ENCODE results near the gene ATP13A4. TPM values are rescaled to one million over a fixed set of nuclear protein-coding genes. Genes with fewer than 3 reads are reported as not detected.

ATP13A4 gene
- polyA plus RNA-seq, 3 donors = 0.08 to 0.21 (median 0.19) TPM

DNA sequence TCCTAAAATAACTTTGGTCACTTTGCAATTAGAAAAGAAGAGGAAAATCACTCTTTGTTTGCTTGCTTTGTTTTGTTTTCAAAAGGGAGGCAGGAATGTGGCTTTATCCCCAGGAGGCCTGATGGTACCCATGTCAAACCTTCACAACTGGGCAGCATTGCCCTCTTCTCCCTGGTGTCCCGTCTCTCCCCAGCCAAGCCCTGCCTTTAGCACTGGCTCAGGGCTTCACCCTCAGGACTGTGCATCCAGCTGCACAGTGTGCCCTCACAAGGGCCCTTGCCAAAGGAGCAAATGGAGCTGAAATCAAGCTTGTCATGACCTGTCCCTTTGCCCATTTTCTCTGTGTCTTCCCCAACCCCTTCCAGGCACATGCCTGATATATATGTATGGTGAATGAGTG is 147.0 kb downstream of the ATP13A4 start:
- peak overlapping the region in 1 of 7 donors; percentile 48 for H3K27ac Mint-ChIP-seq
- Histone ChIP-seq H3K9me3 (replicated peaks in 1 of 2; ENCODE audit: control insufficient read depth in 1 of 2, insufficient read depth in 1 of 2, low read length in 2 of 2) (peaks cover 0 to under 1% of the 10 kb centered on the region in 2 donors), H4K20me1 (ENCODE audit: insufficient read depth, low read length) (no peaks in the 10 kb centered on the region), H3K9ac (ENCODE audit: insufficient read depth, low read length, poor library complexity, severe bottlenecking) (no peak overlapping the region), H2AFZ (ENCODE audit: insufficient read depth, low read depth, low read length, poor library complexity, severe bottlenecking) (no peak overlapping the region), H3K4me2 (replicated peaks; ENCODE audit: extremely low read depth, low read length, poor library complexity, severe bottlenecking) (no peak overlapping the region), H3K4me1 (ENCODE audit: control insufficient read depth in 1 of 2, insufficient read depth in 2 of 2, low read length in 2 of 2) (no peaks in the 10 kb centered on the region), H3K36me3 (replicated peaks in 1 of 2; ENCODE audit: control insufficient read depth in 1 of 2, insufficient read depth in 2 of 2, low read length in 2 of 2) (no peaks in the 10 kb centered on the region), H3K79me2 (ENCODE audit: insufficient read depth, low read length) (no peaks in the 10 kb centered on the region), H3K27ac (ENCODE audit: low read depth in 1 of 2, low read length in 2 of 2) (no peak overlapping the region), H3K4me3 (replicated peaks in 1 of 3; ENCODE audit: low read depth in 2 of 3, low read length in 3 of 3) (no peak overlapping the region), H3K27me3 (ENCODE audit: control insufficient read depth in 2 of 2, insufficient read depth in 2 of 2, low read length in 2 of 2) (no peaks in the 10 kb centered on the region)
- DNase-seq = no peak
- TF ChIP-seq, protein P1, sequence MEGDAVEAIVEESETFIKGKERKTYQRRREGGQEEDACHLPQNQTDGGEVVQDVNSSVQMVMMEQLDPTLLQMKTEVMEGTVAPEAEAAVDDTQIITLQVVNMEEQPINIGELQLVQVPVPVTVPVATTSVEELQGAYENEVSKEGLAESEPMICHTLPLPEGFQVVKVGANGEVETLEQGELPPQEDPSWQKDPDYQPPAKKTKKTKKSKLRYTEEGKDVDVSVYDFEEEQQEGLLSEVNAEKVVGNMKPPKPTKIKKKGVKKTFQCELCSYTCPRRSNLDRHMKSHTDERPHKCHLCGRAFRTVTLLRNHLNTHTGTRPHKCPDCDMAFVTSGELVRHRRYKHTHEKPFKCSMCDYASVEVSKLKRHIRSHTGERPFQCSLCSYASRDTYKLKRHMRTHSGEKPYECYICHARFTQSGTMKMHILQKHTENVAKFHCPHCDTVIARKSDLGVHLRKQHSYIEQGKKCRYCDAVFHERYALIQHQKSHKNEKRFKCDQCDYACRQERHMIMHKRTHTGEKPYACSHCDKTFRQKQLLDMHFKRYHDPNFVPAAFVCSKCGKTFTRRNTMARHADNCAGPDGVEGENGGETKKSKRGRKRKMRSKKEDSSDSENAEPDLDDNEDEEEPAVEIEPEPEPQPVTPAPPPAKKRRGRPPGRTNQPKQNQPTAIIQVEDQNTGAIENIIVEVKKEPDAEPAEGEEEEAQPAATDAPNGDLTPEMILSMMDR (IDR thresholded peaks at IDR 0.05) = no peak
- WGBS (ENCODE audit: insufficient coverage) = 67% methylated on average over 1 of the region's 1 CpG
- no peaks in the 10 kb centered on the region for H3K27me3 Mint-ChIP-seq (ENCODE audit: low read depth in 3 of 3)
- H3K4me1 Mint-ChIP-seq = no peaks in the 10 kb centered on the region
- no peak overlapping the region for H3K4me3 Mint-ChIP-seq
- intact Hi-C loops (cut with micrococcal nuclease) = no loop called here
- no peaks in the 10 kb centered on the region for H3K36me3 Mint-ChIP-seq
- H3K9me3 Mint-ChIP-seq = peaks cover 0 to 11% (median 2%) of the 10 kb centered on the region in 7 donors

DNA sequence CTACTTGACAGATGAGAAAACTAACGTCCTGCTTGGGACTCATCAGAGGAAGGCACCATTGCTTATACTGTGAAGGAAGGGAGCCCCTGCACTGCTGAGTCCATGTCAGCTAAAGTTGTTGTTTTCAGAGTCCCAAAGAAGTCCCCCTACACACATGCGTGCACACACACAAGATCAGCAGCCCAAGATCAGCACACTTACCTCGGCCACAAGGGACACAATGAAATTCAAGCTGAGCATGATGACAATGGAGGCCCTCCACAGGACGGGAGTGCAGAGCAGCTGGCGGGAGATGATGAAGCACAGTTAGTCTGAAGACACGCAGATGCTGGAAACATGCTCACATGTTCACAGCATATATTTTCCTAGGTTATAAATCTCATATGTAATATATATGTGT is 147.6 kb downstream of the ATP13A4 start:
- Histone ChIP-seq H3K4me1 (ENCODE audit: control insufficient read depth in 1 of 2, insufficient read depth in 2 of 2, low read length in 2 of 2) (no peaks in the 10 kb centered on the region), H2AFZ (ENCODE audit: insufficient read depth, low read depth, low read length, poor library complexity, severe bottlenecking) (no peak overlapping the region), H3K9me3 (replicated peaks in 1 of 2; ENCODE audit: control insufficient read depth in 1 of 2, insufficient read depth in 1 of 2, low read length in 2 of 2) (no peaks in the 10 kb centered on the region), H3K4me3 (replicated peaks in 1 of 3; ENCODE audit: low read depth in 2 of 3, low read length in 3 of 3) (no peak overlapping the region), H4K20me1 (ENCODE audit: insufficient read depth, low read length) (no peaks in the 10 kb centered on the region), H3K4me2 (replicated peaks; ENCODE audit: extremely low read depth, low read length, poor library complexity, severe bottlenecking) (no peak overlapping the region), H3K27me3 (ENCODE audit: control insufficient read depth in 2 of 2, insufficient read depth in 2 of 2, low read length in 2 of 2) (no peaks in the 10 kb centered on the region), H3K9ac (ENCODE audit: insufficient read depth, low read length, poor library complexity, severe bottlenecking) (no peak overlapping the region), H3K27ac (ENCODE audit: low read depth in 1 of 2, low read length in 2 of 2) (no peak overlapping the region), H3K36me3 (replicated peaks in 1 of 2; ENCODE audit: control insufficient read depth in 1 of 2, insufficient read depth in 2 of 2, low read length in 2 of 2) (no peaks in the 10 kb centered on the region), H3K79me2 (ENCODE audit: insufficient read depth, low read length) (no peaks in the 10 kb centered on the region)
- no peak overlapping the region for H3K4me3 Mint-ChIP-seq
- WGBS (ENCODE audit: insufficient coverage) = no CpG with 5 or more reads among the region's 6 CpGs
- DNase-seq = no peak
- no peaks in the 10 kb centered on the region for H3K27me3 Mint-ChIP-seq (ENCODE audit: low read depth in 3 of 3)
- no peaks in the 10 kb centered on the region for H3K36me3 Mint-ChIP-seq
- H3K4me1 Mint-ChIP-seq = no peaks in the 10 kb centered on the region
- peaks cover 0 to 7% (median 2%) of the 10 kb centered on the region in 7 donors for H3K9me3 Mint-ChIP-seq
- intact Hi-C loops (cut with micrococcal nuclease) = no loop called here
- H3K27ac Mint-ChIP-seq = no peak overlapping the region
- TF ChIP-seq, protein P1 (IDR thresholded peaks at IDR 0.05) = no peak

All from CD14-positive monocyte (primary cell).